ENCODE measurements around the gene RALGAPA2. TPM values are rescaled to one million over a fixed set of nuclear protein-coding genes. Genes with fewer than 3 reads are reported as not detected.

RALGAPA2 gene
- total RNA-seq, 2 donors from 2014 or later: 36.5 to 53.2 TPM

- H3K36me3 ChIP-seq: no peaks in the 10 kb centered on the region
- intact Hi-C loops (cut with DNase I): no loop called here
- WGBS: 33% methylated on average over 6 of the region's 6 CpGs
- no peaks in the 10 kb centered on the region for H3K27me3 ChIP-seq (replicated peaks; ENCODE audit: insufficient read depth)
- TF ChIP-seq POLR2AphosphoS5 (IDR thresholded peaks at IDR 0.05): no peak
- no peak for TF ChIP-seq POLR2A (IDR thresholded peaks at IDR 0.05)
- TF ChIP-seq CTCF (IDR thresholded peaks at IDR 0.05): no peak
- DNase-seq (ENCODE audit: low spot score): no peak
- H3K4me3 ChIP-seq: no peak overlapping the region
- H3K9me3 ChIP-seq: no peaks in the 10 kb centered on the region
- H3K27ac ChIP-seq: no peak overlapping the region
- H3K4me1 ChIP-seq (replicated peaks): no peaks in the 10 kb centered on the region
These were observed 271.4 kb downstream of the RALGAPA2 start for GRCh38 chr20:20440886-20441658.

- Histone ChIP-seq H3K36me3 (no peaks in the 10 kb centered on the region), H3K4me1 (replicated peaks) (no peaks in the 10 kb centered on the region), H3K27me3 (replicated peaks; ENCODE audit: insufficient read depth) (no peaks in the 10 kb centered on the region), H3K4me3 (no peak overlapping the region), H3K27ac (no peak overlapping the region), H3K9me3 (no peaks in the 10 kb centered on the region)
- TF ChIP-seq POLR2A (IDR thresholded peaks at IDR 0.05) (no peak), CTCF (IDR thresholded peaks at IDR 0.05) (no peak), POLR2AphosphoS5 (IDR thresholded peaks at IDR 0.05) (no peak)
- 63% methylated on average over 16 of the region's 16 CpGs for WGBS
- intact Hi-C loops (cut with DNase I): no loop called here
- no peak for DNase-seq (ENCODE audit: low spot score)
These were observed 272.0 kb downstream of the RALGAPA2 start for GRCh38 chr20:20440481-20440880.

- Histone ChIP-seq H3K27ac (no peak overlapping the region), H3K36me3 (no peaks in the 10 kb centered on the region), H3K4me3 (no peak overlapping the region), H3K4me1 (replicated peaks) (no peaks in the 10 kb centered on the region), H3K27me3 (replicated peaks; ENCODE audit: insufficient read depth) (no peaks in the 10 kb centered on the region), H3K9me3 (no peaks in the 10 kb centered on the region)
- intact Hi-C loops (cut with DNase I): no loop called here
- no peak for TF ChIP-seq CTCF (IDR thresholded peaks at IDR 0.05)
- no peak for DNase-seq (ENCODE audit: low spot score)
- WGBS: 90% methylated on average over 5 of the region's 5 CpGs
These were observed 272.7 kb downstream of the RALGAPA2 start for GRCh38 chr20:20439602-20440190.

- intact Hi-C loops (cut with DNase I): no loop called here
- Histone ChIP-seq H3K27ac (no peak overlapping the region), H3K4me3 (no peak overlapping the region), H3K9me3 (no peaks in the 10 kb centered on the region), H3K4me1 (replicated peaks) (no peaks in the 10 kb centered on the region), H3K27me3 (replicated peaks; ENCODE audit: insufficient read depth) (no peaks in the 10 kb centered on the region), H3K36me3 (no peaks in the 10 kb centered on the region)
- DNase-seq (ENCODE audit: low spot score): no peak
- WGBS: 100% methylated on average over 7 of the region's 7 CpGs
- TF ChIP-seq POLR2A (IDR thresholded peaks at IDR 0.05) (no peak), CTCF (IDR thresholded peaks at IDR 0.05) (no peak), POLR2AphosphoS5 (IDR thresholded peaks at IDR 0.05) (no peak)
These were observed 275.1 kb downstream of the RALGAPA2 start for GRCh38 chr20:20437314-20437713.

GRCh38 chr20:20436689-20437088, 275.8 kb downstream of the RALGAPA2 start:
- H3K27ac ChIP-seq: no peak overlapping the region
- no peak for DNase-seq (ENCODE audit: low spot score)
- no peaks in the 10 kb centered on the region for H3K36me3 ChIP-seq
- intact Hi-C loops (cut with DNase I): no loop called here
- WGBS: 95% methylated on average over 16 of the region's 16 CpGs
- no peaks in the 10 kb centered on the region for H3K4me1 ChIP-seq (replicated peaks)
- TF ChIP-seq CTCF (IDR thresholded peaks at IDR 0.05) (no peak), POLR2AphosphoS5 (IDR thresholded peaks at IDR 0.05) (no peak), POLR2A (IDR thresholded peaks at IDR 0.05) (no peak)
- no peaks in the 10 kb centered on the region for H3K9me3 ChIP-seq
- H3K4me3 ChIP-seq: no peak overlapping the region
- no peaks in the 10 kb centered on the region for H3K27me3 ChIP-seq (replicated peaks; ENCODE audit: insufficient read depth)
